GM12878 (cell line): ENCODE results near the gene GRN.

Experiments
- CEBPB ChIP-seq, 2 experiments: fragments of 150-350 bp in 1 of 2; IDR thresholded peaks; 2 replicates each; pipeline ENCODE4 v1.6.1; 2012 to 2014; ENCODE audit warnings: low read depth in 2 of 2, low read length in 2 of 2, borderline replicate concordance in 1 of 2, inconsistent platforms in 1 of 2
- CEBPZ ChIP-seq: fragments of 150-350 bp; IDR thresholded peaks from 2 replicates; pipeline ENCODE4 v1.6.1; 2016; ENCODE audit warnings: low read depth, low read length
- CTCF ChIP-seq, 3 experiments: IDR thresholded peaks in 2 of 3; conservative IDR thresholded peaks in 1 of 3; 2 replicates each; pipeline ENCODE4 v1.5.1; 2011; ENCODE audit warnings: low read depth in 3 of 3, low read length in 3 of 3, mild to moderate bottlenecking in 3 of 3, control low read depth in 2 of 3, moderate library complexity in 2 of 3, inconsistent platforms in 1 of 3, mixed read lengths in 1 of 3; ENCODE audit not compliant: control insufficient read depth in 2 of 3, insufficient read depth in 1 of 3; ENCODE audit errors: extremely low read depth in 1 of 3
- DPF2 ChIP-seq: fragments of 450-650 bp; IDR thresholded peaks from 2 replicates; pipeline ENCODE4 v1.6.1; 2017; ENCODE audit warnings: mild to moderate bottlenecking
- GABPA ChIP-seq: IDR thresholded peaks from 2 replicates; pipeline ENCODE4 v1.6.1; 2014; ENCODE audit warnings: antibody characterized with exemption, low read depth, mild to moderate bottlenecking, inconsistent platforms
- LARP7 ChIP-seq: fragments of 450-650 bp; IDR thresholded peaks from 2 replicates; pipeline ENCODE4 v1.6.1; 2017; ENCODE audit warnings: mild to moderate bottlenecking
- NFIC ChIP-seq: IDR thresholded peaks from 2 replicates; pipeline ENCODE4 v1.6.1; 2012; ENCODE audit warnings: low read depth, mild to moderate bottlenecking, inconsistent platforms, low read length, moderate library complexity
- POLR2A ChIP-seq: IDR thresholded peaks from 2 replicates; pipeline ENCODE4 v1.6.1; 2011; ENCODE audit warnings: low read depth, mild to moderate bottlenecking, low read length
- RAD21 ChIP-seq: IDR thresholded peaks from 2 replicates; pipeline ENCODE4 v1.6.1; 2011; ENCODE audit warnings: mild to moderate bottlenecking, low read depth, low read length, moderate library complexity; ENCODE audit not compliant: insufficient read depth
- RBBP5 ChIP-seq: fragments of 200-600 bp; sonication (generic); conservative IDR thresholded peaks from 2 replicates; pipeline ENCODE4 v1.6.1; 2016
- REST ChIP-seq: IDR thresholded peaks from 2 replicates; pipeline ENCODE4 v1.6.1; 2012; ENCODE audit warnings: mild to moderate bottlenecking, low read depth, low read length
- RFX5 ChIP-seq: IDR thresholded peaks from 2 replicates; pipeline ENCODE4 v1.6.1; 2011; ENCODE audit warnings: low read depth, low read length, improper control_type of control experiment
- ZNF384 ChIP-seq: IDR thresholded peaks from 2 replicates; pipeline ENCODE4 v1.6.1; 2012; ENCODE audit warnings: low read depth, mild to moderate bottlenecking, low read length, improper control_type of control experiment, borderline replicate concordance

- TF ChIP-seq CTCF (IDR thresholded peaks at IDR 0.05 in 2 of 3, conservative IDR thresholded peaks at IDR 0.05 in 1 of 3; ENCODE audit: control insufficient read depth in 2 of 3, extremely low read depth in 1 of 3, insufficient read depth in 1 of 3, low read depth in 3 of 3, low read length in 3 of 3) (no peak), CEBPB (IDR thresholded peaks at IDR 0.05; ENCODE audit: borderline replicate concordance in 1 of 2, low read depth in 2 of 2, low read length in 2 of 2) (no peak), RBBP5 (no peak), POLR2A (no peak), RFX5 (no peak), GABPA (no peak), LARP7 (no peak), NFIC (no peak), REST (no peak), RAD21 (no peak), CEBPZ (no peak), ZNF384 (no peak), DPF2 (no peak)
Measured at GRCh38 chr17:44372036-44372435, 26.9 kb downstream of the GRN start.
